ENCODE measurements around the gene NDUFS6.
"Not testable (repeated sequence)": the region's sequence is repeated elsewhere in the genome, so short reads cannot be mapped to it uniquely, and the experiment has no call there.

NDUFS6 gene

GRCh38 chr5:1799602-1800471, 1.4 kb upstream of the NDUFS6 start, which contains the start of gene MRPL36:
Gene MRPL36, minus strand, starts transcription at chr5:1799837. Its CDS starts 902 bp downstream, at chr5:1798935.
- peak; percentile 94 for DNase-seq

GRCh38 chr5:1800472-1801221, 560 bp upstream of the NDUFS6 start:
- DNase-seq, result no peak

DNA sequence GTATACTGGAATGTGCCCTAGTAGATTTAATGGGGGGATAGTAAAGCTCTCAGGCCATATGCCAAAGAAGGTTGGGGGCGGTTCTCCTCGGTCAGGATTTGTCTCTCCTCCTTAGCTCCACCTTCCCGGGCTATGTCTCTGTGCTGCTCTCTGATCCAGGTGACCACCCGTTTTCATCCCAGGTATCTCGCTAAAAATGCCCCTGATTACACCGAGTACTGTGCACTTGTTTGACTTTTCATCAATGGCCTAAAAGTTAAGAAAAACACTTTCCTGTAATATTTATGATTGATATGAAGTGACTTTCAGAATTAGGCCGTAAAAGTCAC, 724 bp downstream of the NDUFS6 start:
- DNase-seq, result no peak

GRCh38 chr5:1803192-1803591, 2.0 kb downstream of the NDUFS6 start:
- no peak for DNase-seq

DNA sequence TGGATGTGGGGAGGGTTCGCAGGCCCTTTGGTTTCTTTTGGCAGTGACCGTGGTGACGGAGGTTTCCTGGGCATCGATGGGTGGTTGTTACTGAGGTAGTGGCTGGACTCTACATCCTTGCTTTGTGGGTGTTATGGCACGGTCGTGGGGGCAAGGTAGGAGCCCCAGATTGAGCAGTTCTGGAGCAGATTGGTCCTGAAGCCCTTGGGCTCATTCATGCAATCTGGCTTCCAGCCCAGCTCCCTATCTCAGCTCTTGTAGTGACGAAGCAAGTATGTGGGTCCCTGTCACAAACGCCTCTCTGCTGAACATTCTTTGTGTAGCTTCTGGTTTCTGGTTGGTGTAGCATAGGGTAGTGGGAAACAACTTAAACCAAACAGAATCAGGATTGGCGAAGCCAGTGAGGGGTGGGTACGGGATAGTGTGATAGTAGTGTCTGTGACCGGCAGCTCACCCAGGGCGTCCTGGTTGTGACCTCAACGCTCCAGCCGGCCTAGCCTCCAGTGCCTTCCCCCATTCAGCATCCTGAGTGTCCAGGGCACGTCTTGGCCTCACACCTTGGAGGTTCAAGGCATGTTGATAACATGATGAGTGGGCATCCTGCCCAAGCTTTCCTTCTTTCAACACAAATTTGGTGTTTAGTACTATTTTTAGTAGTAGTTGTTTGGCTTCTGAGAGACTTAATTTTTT, 2.9 kb downstream of the NDUFS6 start:
- no peak for DNase-seq

DNA sequence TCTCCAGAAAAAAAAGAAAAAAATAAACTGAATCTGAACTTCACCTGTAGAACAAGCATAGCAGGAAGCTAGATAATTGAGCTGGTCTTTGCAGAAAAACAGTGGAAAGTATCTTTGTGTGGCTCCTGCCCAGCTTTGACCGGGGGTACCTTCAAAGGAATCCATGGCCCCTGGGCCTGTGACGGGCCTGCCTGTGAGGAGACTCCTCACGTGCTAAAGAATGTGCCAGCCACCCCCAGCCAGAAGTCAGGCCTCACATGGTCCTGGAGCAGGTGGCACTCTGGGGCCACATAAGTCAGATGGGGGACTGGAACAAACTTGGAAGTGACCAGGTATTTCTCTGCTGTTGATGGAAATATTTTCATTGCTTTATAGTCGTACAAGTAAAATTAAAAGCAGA, 4.1 kb downstream of the NDUFS6 start:
- no peak for DNase-seq

DNA sequence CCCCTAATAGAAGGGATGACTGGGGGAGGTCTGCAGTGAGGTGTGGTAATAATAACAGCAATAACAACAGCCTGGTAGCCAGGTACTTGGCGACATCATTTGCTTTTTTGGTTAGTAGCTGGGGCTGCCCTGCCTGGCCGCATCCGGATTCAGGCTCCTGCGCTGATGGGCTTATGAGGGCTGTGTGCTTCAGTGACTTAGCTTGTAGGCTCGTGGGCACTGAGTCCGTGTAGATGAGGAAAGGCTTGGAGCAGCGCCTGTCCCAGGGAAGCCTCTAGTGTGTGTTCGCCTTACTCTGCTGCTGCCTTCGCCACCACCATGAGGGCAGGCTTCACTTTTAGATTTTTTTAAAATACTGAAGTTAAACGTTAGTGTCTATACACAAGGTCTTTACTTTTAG, 4.5 kb downstream of the NDUFS6 start:
- no peak for DNase-seq

DNA sequence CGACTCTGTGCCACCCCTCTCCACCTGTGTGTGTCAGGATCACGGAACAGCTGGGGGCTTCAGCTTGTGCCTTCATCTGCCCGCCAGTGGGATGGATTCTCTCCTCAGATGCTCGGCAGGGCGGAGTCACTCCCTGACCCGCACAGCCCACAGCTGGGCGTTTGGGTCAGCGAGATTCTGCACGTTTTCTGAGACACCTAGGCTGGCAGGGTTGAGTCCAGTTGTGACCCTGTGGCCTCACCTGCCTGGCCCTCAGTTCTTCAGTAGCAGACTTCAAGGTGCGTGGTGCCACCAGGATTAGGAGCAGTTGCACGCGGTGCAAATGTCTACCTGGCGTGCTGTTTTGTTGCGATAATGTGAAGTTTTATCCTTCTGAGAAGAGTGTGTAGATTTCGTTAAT, 5.0 kb downstream of the NDUFS6 start:
- DNase-seq, result no peak

GRCh38 chr5:1806974-1807373, 5.8 kb downstream of the NDUFS6 start:
- DNase-seq, result no peak

- DNase-seq, result peak; percentile 46
These were observed 6.4 kb downstream of the NDUFS6 start for GRCh38 chr5:1807451-1808185.

DNA sequence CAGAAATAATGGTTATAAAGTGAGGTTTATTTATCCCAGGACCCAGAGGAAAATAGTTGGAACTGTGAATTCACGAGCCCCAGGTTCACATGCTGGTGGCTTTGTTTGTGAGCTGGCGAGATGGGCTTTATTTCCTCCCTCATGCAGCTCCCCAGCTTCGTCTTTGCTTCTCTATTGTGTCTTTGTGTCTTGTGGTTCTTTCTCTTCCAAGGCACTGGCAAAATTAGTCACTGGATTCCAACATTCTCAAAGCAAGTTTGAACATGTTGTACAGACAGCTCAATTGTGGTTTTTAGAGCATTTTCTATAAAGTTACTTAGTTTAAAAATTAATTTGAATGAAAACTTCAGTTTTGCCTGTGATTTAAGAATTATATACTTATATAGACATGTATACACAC, 7.2 kb downstream of the NDUFS6 start:
- no peak for DNase-seq

GRCh38 chr5:1809416-1810035, 8.3 kb downstream of the NDUFS6 start:
- no peak for DNase-seq

DNA sequence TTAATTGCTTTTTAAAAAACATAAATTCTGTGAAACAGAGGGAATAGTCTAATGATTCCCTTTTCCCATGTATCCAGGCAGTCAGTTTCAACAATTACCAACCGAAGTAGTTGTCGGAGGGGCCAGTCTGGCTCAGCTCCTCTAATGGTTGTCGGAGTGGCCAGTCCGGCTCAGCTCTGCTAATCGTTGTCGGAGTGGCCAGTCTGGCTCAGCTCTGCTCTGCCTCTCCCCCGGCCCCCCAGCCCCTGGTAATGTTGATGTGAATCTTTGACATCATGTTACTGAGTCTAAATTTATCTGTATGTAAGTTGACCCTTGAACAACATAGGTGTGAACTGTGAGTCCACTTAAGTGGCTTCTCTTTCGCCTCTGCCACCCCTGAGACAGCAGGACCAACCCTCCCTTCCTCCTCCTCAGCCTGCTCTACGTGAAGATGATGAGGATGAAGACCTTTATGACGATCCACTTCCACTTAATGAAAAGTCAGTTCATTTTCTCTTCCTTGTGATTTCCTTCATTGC, 9.4 kb downstream of the NDUFS6 start:
- no peak for DNase-seq

- no peak for DNase-seq
These were observed 13.2 kb downstream of the NDUFS6 start for GRCh38 chr5:1814183-1815020.

- DNase-seq, result no peak
These were observed 14.0 kb downstream of the NDUFS6 start for GRCh38 chr5:1815071-1815786.

DNA sequence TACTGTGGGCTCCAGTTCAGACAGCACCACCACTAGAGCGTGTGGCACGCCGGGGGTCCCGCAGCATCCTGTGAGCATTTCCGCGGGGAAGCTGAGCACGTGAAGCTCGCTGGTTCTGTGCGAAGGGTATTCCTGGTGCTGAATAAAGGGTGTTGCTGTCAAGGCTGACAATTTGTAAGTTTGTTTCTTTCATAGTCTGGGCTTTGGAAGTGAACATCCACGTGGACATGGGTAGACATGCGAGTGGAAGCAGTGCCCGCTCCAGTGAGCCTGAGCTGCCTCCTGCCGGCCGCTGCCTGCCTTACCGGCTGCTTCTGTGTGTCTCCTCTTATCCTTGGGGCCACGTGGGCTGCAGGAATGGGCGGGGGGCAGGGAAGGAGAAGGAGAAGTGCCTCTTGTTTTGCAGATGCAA, 14.7 kb downstream of the NDUFS6 start:
- DNase-seq, result no peak

GRCh38 chr5:1816495-1817089, 15.4 kb downstream of the NDUFS6 start:
- DNase-seq, result not testable (repeated sequence)

- no peak for DNase-seq
These were observed 16.2 kb downstream of the NDUFS6 start for GRCh38 chr5:1817261-1818043.

DNA sequence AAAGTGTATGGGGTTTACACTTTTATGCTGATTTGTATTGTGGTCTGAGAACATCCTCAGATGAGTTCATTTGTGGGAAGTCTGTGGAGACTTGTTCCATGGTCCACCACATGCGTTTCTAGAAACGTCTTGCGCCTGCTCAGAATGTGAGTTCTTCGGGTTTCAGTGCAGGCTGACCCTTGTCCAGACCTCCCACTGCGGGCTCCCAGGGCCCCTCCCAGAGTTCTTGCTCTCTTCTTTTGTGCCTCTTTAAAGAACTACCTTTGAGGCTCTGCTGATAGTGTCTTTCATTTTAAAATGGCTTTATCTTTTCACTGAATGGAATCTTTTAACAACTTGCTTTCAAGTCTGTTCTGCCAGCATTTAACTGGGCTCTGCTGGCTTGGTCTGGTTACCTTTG, 17.6 kb downstream of the NDUFS6 start:
- DNase-seq, result no peak

Measured in activated CD8-positive, alpha-beta memory T cell treated with anti-CD3 and anti-CD28 coated beads, Interleukin-2, amount 50 U/mL, for 48 hours (primary cell).